Measurements from ENCODE around the gene PLG.
"Not testable (repeated sequence)": the region's sequence is repeated elsewhere in the genome, so short reads cannot be mapped to it uniquely, and the experiment has no call there.

PLG gene

GRCh38 chr6:160780656-160781055, 78.6 kb downstream of the PLG start:
- DNase-seq = not testable (repeated sequence)

DNA sequence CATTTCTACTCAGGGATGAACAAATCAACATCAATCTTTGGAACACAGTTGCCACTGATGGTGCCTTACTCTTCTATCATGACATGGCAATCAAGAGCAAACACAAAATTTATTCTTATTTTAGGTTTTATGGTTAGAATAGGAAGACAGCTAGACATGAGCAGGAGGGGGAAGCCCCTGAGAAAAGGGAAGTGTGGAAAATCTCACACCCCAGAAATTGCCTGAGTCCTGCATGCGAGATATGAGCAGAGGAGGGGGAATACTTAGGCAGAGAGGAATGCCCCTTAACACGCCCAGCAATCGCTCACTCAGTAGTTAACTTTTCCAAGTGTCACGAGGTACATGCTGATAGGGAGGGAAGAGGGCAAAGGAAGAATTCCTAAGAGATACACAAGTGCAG, 79.3 kb downstream of the PLG start:
- DNase-seq = no peak

DNA sequence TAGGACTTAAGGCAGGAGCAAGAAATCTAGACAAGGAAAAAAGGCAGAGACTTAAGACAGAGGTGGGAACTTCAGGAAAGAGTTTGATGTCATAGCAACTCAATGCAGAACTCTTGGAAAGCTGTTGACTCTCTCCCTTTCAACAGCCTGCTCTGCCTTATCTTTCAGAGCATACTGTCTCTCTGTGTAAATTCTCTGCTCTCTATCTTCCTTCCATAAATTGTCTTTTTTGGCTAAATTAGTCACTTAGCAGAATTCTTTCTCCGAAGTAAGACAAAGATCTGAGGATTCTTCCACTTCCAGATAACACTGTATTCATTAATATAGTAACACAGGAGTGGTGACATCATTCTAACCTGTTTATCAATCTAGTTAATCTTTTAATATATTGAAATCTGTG, 80.2 kb downstream of the PLG start:
- no peak for DNase-seq

DNA sequence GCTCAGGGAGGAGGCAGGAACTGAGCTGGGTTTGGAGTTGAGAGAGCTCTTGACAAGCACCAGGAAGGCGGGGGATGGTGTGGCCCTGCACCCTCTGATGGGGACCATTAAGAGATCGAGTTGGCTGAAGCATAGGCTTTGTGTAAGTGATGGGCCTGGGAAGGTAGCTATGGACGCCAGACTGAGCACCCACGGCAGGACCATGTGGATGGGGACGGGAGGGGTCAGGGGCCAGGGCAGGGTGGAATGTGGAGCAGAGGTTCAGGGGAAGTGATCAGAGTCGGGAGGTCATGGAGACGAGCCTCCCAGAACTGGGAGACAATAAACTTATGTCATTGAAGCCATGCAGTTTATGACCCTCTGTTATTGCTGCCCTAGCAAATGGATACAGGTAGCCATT, 81.7 kb downstream of the PLG start:
- no peak for DNase-seq

GRCh38 chr6:160788126-160788525, 86.1 kb downstream of the PLG start:
- not testable (repeated sequence) for DNase-seq

DNA sequence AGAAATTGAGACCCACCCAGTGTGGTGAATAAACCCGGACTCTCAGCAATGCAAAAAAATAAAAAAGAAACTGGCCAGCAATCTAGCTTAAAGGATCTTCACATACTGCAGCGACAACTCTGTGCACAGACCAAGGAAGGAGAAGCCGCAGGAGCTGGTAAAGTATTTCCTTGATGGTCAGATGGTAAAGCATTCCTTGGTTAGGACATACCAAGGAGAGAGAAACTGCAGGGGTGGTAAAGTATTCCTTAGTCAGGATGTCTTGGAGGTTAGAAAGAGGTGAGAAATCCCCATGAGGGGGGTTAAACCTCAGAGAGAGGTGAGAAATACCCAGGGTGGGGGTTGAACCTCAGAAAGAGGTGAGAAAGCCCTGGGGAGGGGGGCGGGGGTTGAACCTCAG, 86.8 kb downstream of the PLG start:
- no peak for DNase-seq

- DNase-seq = no peak
Observed at GRCh38 chr6:160789263-160790027, 87.4 kb downstream of the PLG start.

- no peak for DNase-seq
Observed at GRCh38 chr6:160790028-160790792, 88.2 kb downstream of the PLG start.

GRCh38 chr6:160791459-160791858, 89.4 kb downstream of the PLG start:
- DNase-seq = no peak

DNA sequence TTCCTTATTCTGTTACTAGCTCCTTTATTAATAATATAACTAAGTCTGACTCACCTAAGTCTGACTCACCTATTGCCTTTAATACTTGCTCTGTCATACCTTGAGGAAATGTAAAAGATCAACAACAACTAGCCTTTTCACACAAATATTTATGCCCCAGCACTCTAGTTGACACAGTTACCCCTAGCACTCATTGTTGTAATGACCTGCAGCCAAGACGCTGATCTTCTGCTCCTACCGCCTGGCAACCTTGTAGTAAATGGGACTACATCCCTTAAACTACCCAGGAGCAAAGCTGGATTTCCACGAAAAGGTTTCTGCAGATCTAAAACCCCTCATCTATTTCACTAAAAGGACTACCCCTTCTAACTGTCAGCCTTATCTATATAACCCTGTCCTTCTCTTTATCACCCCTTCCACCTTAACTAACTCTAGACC, 90.0 kb downstream of the PLG start:
- no peak for DNase-seq

GRCh38 chr6:160792708-160793107, 90.7 kb downstream of the PLG start:
- no peak for DNase-seq

DNA sequence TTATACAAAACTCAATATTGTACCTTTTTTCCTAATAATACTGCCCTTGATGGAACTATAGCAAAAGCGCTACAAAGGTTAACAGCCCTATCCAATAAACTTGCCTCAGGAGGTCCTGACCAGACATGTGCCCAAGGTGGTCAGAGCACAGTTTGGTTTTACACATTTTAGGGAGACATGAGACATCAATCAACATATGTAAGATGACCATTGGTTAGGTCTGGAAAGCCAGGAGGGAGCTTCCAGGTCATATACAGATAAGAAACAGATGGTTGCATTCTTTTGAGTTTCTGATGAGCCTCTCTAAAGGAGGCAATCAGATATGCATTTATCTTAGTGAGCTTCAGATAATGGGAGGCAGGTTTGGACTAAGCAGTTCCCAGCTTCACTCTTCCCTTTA, 91.6 kb downstream of the PLG start:
- DNase-seq = no peak

GRCh38 chr6:160795721-160796120, 93.7 kb downstream of the PLG start:
- no peak for DNase-seq

DNA sequence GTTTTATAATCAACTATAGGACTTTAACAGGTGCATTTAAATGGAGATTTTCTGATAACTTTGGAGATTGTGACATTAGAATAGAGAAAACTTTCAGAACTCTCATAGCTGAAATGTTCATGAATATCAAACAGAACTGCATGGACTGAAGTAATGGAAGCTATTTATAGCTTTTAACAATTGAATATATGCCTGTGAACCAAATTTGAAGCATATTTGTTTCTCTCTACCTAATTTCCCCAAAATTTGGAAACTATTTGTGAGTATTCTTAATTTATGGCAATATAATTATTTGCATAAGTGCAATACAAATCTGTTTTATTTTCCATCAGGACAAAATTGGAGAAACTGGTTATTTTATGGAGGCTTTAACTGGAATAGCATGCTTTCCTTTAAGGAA, 96.6 kb downstream of the PLG start:
- no peak for DNase-seq

DNA sequence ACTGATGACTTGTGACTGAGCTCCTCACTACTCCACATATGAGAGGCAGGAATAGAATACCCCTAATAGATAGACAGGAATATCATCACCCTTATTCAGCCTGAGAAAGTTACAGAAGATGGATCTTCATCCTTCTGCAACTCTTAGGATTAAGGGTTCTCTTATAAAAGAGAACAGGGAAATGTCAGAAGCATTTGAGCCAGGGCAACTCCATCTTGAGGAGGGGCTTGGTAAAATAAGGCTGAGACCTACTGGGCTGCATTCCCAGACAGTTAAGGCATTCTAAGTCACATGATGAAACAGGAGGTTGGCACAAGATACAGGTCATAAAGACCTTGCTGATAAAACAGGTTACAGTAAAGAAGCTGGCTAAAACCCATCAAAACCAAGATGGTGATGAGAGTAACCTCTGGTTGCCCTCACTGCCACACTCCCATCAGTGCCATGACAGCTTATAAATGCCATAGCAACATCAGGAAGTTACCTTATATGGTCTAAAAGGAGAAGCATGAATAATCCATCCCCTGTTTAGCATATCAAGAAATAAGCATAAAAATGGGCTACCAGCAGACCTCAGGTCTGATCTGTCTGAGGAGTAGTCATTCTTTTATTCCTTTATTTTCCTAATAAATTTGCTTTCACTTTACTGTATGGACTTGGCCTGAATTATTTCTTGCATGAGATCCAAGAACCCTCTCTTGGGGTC, 97.9 kb downstream of the PLG start:
- DNase-seq = no peak

DNA sequence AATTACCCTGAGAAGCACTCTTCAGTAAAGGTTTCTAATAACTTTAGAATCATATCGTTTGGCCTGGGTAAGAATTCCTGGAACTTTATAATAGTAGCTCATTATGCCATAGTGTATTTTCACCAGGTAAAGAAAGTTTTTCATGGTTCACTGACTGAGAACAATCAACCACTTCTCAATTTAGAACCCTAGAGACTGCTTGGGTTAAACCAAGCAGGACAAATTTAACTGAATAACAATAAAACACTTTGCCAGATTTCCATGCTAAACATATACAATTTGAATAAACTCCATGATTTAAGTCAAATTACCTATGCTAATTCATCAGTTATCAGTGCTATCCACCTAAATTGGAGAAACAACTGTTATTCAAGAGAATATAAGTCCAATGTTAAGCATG, 99.4 kb downstream of the PLG start:
- no peak for DNase-seq

DNA sequence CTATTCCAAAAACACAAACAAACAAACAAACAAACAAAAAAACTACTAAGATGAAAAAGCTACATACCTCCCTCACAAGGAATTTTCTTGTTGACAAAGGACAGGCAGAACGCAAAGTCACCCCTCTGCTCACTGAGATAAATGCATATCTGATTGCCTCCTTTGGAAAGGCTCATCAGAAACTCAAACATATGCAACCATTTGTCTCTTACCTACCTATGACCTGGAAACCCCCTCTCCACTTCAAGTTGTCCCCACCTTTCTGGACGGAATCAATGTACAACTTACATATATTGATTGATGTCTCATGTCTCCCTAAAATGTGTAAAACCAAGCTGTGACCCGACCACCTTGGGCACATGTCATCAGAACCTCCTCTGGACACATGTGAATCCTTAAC, 100.0 kb downstream of the PLG start:
- not testable (repeated sequence) for DNase-seq
